ENCODE data around the gene SLC6A18.
"Not testable (repeated sequence)": the region's sequence is repeated elsewhere in the genome, so short reads cannot be mapped to it uniquely, and the experiment has no call there.

The SLC6A18 gene

DNA sequence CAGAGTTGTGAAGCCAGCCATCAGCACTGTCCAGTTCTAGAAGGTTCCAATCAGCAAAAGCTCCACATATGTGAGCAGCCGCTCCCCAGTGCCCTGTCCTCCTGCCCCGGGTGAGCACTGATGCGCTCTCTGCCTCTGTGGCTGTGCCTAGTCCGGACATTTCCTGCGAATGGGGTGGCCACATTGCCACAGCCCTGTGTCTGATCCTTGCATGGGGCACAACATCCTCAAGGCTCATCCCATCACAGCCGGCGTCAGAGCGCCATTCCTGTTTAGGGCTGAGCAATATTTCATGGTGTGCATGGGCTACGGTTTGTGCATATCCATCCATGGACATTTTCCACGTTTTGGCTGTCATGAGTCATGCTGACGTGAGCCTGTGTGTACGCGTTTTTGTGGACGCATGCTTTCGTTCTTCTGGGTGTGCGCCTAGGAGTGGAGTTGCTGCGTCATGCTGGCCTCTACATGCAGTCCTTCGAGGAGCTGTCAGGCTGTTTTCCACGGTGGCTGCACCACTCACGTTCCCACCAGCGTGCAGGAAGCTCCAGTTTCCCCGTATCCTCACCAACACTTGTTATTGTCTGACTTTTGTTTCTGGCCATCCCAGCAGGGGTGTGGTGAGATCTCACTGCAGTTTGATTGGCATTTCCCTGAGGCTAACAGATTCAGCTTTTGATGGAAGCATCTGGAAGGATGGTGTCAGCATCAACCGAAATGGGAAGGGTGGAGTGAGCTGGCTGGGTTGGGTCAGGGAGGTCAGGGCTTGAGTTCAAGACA lies 9.7 kb upstream of the SLC6A18 start:
- no peak for DNase-seq (ENCODE audit: low read depth)

DNA sequence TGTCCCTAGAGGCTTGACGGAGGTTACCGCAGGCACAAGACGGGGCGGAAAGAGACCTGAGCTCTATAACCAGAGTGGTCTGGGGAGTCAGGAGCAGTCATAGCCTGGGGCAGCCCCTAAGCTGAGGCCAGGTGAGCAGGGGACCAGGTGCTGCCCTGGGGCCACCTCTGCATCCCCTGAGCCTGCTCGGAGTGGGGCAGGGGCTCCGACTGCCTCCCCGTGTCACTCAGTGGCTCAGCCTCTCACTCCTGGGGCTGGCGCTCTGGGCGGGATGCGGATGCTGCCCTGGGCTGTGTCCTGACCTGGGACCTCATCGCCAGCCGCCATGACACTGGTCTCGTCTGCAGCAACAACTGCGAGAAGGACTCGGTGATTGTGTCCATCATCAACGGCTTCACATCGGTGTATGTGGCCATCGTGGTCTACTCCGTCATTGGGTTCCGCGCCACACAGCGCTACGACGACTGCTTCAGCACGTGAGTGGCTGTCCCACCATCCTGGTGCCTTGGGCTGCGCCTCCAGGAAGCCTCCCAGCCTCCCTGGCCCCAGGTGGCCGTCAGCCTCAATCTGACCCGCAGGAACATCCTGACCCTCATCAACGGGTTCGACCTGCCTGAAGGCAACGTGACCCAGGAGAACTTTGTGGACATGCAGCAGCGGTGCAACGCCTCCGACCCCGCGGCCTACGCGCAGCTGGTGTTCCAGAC lies 8.8 kb upstream of the SLC6A18 start:
- no peak for DNase-seq (ENCODE audit: low read depth)

DNA sequence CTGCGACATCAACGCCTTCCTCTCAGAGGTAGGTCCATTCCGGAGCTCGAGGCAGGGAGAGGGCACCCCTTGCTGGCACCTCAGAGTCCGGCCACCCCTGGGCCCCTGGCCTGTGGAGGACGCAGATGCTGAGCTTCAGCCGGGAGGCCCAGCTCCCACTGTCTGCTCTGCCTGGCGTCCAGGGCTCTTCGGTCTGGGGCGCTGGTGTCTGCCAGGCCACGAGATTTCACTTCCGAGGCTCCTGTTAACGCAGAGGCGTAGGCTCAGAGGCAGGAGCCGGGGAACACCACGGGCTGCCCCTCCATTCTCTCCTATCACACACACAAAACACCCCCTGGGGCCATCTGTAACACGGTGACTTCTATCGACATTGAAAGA lies 8.3 kb upstream of the SLC6A18 start:
- no peak for DNase-seq (ENCODE audit: low read depth)

DNA sequence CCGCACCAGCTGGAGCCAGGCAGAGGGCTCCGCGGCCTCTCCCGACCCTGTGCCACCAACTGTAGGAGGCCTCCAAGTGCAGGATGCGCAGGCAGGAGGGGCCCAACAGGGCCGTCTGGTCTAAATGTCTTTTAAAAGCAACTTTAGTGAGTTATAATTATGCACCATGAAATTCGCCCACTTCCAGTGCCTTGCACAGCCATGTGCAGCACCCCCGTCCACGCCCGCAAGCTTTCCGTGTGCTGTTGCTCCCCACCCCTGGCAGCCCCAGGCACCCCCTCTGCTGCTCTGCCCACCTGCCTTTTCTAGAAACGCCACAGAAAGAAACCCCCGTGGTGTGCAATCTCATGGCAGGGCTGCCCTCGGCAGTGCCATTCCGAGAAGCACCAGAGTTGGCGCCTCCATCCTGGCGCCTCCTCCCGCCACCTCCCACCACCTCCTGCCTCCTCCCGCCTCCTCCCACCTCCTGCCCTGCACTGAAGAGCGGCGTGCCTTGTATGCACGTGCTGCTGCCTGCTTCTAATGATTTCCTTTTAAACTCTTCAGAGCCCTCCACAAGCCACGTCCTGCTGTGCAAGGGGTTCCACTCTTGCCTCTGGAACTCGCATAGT lies 7.5 kb upstream of the SLC6A18 start:
- DNase-seq (ENCODE audit: low read depth) = no peak

DNA sequence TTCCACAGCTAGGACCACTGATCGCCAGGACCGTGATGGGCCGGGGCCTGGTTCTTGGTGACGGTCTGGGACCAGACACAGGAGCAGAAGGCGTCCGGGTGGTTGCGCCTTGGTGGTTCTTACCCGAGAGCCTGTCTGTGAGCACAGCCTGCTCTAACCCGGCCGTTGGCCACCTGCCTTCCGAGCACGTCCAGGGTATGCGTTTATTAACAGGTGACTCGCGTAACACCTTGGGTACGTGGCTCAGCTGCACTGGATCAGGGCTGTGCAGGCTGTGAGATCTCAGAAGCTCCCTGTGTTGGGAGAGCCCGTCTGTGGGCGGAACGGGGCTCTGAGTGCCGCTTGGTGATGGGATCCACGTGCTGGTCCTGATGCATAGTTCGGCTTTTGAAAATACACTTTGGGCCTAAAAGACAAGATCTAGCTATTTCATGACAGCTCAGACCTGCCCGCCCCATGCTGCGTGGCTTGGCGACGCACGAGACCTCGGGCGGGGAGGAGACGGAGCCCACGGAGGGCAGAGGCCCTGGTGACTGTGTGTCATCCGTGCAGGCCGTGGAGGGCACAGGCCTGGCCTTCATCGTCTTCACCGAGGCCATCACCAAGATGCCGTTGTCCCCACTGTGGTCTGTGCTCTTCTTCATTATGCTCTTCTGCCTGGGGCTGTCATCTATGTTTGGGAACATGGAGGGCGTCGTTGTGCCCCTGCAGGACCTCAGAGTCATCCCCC lies 6.7 kb upstream of the SLC6A18 start:
- DNase-seq (ENCODE audit: low read depth) = no peak

DNA sequence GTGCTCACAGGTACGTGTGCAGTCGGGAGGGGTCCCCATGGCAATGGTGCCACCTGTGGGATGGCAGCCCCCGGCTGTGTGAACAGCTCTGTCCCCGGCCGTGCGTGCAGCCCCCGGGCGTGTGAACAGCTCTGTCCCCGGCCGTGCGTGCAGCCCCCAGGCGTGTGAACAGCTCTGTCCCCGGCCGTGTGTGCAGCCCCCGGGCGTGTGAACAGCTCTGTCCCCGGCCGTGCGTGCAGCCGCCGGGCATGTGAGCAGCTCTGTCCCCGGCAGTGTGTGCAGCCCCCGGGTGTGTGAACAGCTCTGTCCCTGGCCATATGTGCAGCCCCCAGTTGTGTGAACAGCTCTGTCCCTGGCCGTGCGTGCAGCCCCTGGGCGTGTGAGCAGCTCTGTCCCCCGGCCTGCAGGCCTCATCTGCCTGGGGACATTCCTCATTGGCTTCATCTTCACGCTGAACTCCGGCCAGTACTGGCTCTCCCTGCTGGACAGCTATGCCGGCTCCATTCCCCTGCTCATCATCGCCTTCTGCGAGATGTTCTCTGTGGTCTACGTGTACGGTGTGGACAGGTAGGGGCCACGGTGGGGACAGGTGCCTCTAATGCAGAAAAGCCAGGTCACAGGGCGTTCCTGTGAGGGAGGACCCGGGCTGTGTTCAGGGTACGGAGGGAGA lies 5.9 kb upstream of the SLC6A18 start:
- DNase-seq (ENCODE audit: low read depth) = no peak

DNA sequence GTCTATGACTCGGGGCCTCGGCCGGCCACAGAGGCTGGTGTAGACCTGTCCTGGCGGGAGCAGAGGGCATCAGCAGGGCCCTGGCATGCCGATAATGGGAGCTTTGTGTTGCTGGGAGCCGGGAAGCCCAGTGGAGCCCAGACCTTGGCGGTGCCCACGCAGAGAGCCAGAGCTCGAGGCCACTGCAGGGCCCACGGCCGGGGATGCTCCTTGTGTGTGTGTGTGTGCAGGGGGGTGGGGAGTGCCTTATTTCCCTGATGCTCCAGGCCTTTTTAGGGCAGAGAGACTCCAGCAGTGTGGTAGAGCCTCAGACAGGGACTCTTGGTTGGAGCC lies 5.4 kb upstream of the SLC6A18 start:
- DNase-seq (ENCODE audit: low read depth) = no peak

DNA sequence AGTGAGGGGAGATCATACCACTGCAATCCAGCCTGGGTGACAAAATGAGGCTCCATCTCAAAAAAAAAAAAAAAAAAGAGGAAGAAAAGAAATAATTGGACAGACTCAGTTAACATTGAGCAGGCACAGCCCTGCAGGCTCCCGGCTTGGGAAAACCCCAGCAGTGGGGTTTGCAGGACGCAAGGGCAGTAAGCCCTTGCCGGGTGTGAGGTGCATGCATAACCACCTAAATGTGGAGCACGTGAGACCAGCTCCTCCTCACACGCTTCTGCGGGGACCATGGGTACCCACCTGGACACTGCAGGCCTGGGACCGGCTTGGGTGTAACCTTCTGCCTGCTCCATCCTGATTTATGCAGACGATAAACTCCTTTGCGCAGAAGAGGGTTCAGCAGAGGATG lies 4.8 kb upstream of the SLC6A18 start:
- no peak for DNase-seq (ENCODE audit: low read depth)

DNA sequence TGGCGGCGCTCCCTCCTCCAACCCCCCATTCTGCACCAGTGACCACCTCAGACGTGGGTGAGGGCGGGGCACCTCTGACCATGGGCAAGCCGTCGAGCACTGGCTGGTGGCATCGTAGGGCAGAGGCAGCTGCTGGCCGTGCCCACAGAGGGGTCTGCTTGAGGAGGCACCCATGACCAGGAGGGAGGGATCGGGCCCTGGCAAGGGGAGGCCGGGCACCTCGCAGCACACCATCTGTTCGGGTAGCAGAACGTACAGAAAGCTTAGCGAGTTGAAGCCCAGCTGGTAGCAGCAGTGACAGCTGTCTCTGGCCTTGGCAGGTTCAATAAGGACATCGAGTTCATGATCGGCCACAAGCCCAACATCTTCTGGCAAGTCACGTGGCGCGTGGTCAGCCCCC lies 4.3 kb upstream of the SLC6A18 start:
- no peak for DNase-seq (ENCODE audit: low read depth)

DNA sequence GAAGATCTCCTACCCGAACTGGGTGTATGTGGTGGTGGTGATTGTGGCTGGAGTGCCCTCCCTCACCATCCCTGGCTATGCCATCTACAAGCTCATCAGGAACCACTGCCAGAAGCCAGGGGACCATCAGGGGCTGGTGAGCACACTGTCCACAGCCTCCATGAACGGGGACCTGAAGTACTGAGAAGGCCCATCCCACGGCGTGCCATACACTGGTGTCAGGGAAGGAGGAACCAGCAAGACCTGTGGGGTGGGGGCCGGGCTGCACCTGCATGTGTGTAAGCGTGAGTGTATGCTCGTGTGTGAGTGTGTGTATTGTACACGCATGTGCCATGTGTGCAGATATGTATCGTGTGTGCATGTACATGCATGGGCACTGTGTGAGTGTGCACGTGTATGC lies 3.5 kb upstream of the SLC6A18 start:
- no peak for DNase-seq (ENCODE audit: low read depth)

DNA sequence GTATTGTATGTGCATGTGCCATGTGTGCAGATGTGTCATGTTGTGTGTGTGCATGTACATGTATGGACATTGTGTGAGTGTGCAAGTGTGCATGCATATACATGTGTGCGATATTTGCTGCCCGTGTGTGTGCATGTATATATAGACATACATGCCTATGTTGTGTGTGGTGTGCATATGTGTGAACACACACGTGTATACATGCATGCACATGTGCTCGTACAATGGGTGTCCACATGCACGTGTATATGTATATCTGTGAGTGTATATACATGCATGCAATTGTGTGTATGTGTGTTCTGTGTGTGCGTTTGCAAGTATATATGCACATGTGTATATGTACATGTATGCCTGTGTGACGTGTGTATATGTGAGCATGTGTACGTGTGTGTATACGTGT lies 3.0 kb upstream of the SLC6A18 start:
- DNase-seq (ENCODE audit: low read depth) = no peak

DNA sequence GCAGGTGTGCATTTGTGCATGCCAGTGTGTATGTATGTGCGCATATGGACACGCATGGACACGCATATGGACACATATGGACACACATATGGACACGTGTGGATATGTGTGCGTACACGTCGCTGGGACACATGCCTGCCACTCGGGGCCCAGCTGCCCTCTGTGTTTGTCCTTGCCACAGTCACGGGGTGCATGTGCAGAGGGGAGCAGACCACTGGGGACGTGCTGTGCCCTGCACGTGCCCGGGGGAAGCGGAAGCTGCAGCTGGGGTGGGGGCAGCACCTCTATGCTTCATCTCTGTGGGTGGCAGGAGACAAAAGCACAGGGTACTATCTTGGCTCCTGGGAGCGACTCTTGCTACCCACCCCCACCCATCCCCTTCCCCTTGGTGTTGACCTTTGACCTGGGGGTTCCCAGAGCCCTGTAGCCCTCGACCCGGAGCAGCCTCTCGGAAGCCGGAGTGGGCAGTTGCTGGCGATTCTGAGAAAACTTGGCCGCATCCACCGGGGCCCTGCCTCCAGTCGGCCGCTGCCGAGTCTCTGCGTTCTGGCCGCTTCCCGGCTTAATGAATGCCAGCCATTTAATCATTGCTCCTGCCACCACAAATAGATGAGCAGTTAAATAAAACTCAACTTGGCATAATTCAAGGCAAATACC lies 2.4 kb upstream of the SLC6A18 start:
- no peak for DNase-seq (ENCODE audit: low read depth)

DNA sequence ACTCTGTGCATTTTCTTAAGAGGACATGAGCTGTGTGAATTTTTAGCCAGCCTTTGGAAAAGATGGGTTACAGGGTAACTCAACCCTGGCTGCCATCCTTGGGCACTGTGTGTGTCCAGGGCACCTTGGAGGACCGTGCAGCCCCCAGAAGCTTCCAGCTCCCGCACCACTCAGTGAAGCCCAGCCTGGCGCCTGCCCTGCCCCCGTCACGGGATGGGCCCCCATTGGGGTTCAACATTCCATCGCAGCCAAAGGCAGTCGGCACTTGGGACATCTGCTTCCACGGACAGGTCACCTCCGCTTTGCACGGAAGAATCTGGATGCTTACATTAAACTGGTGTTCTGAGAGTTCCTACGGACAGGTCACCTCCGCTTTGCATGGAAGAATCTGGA lies 1.9 kb upstream of the SLC6A18 start:
- no peak for DNase-seq (ENCODE audit: low read depth)

DNA sequence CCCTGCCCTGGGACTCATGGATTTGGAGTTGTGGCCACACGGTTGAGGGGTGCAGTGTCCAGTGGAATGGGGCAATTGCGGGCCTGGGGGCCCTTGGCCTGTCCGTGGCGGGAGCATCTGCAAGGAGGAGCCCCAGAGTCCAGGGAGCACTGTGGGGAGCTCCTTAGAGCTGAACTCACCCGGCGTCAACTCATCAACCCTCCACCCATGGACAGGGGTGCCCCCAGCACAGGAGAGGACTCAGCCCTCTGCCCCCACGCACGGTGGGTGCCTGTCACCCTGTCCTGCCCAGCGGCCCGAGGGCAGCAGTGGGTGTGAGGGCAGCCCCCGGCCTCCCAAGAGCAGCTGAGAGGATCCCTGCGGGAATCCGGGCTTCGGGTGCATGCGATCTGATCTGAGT lies 550 bp upstream of the SLC6A18 start:
- no peak for DNase-seq (ENCODE audit: low read depth)

DNA sequence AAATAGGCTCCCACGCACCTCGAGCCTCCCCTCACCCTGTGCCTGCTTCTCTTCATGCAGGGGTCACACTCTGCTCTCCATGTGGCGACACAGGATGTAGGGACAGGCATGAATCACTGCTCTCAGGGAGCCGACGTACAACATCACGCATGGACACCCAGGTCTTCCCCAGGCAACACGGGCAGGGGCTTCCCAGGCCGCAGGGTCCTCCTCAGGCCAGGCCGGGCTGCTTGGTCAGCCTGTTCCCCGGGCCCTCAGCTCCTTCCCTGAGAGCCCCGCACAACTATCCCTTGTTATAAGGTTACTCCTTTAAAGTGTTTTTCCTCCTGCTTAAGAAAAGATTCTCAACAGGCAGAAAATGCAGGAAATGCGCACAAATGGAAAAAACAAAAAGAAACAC lies 1.1 kb downstream of the SLC6A18 start:
- no peak for DNase-seq (ENCODE audit: low read depth)

DNA sequence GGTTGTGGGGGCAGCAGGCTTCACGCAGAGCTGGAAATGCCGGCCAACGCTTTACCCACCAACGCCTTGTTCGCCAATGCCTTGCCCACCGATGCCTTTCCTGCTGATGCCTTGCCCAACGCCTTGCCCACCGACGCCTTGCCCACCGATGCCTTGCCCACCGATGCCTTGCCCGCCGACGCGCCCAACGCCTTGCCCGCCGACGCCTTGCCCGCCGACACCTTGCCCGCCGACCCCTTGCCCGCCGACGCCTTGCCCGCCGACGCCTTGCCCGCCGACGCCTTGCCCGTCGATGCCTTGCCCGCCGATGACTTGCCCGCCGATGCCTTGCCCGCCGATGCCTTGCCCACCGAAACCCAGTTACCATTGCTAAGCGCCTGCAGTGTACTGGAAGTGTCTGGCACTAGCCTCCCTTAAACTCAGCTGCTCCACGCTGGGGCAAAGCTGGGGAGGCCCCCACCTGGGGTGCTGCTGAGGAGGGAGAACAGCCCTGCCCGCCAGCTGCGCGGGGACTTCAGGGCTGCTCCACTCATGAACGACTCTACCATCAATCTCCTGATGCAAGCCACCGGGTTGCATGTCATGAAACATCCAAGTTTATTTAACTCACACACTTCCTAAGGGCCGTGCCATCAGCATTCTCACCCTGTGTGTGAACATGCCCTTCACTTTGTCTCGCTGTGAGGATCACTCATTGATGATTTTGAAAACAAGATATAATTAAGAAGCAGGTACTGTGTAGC lies 1.8 kb downstream of the SLC6A18 start:
- DNase-seq (ENCODE audit: low read depth) = no peak

DNA sequence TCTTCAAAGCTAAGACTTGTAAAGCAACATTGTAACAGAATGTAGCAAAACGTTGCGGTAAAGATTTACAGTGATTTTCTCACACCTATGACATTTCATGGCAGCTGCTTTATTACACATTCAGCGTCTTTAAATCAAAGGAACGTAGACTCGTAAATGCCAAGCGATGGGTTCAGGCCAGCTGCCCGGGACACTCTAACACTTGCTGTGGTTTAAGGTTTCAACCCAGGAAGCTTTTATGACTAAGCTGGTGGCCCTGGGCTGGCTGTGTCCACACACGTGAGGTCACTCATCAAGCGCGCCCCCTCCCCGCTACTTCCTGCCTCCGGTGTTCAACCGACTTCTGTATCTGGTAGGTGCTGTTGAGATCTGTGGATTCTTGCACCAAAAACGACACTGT lies 2.5 kb downstream of the SLC6A18 start:
- DNase-seq (ENCODE audit: low read depth) = no peak

DNA sequence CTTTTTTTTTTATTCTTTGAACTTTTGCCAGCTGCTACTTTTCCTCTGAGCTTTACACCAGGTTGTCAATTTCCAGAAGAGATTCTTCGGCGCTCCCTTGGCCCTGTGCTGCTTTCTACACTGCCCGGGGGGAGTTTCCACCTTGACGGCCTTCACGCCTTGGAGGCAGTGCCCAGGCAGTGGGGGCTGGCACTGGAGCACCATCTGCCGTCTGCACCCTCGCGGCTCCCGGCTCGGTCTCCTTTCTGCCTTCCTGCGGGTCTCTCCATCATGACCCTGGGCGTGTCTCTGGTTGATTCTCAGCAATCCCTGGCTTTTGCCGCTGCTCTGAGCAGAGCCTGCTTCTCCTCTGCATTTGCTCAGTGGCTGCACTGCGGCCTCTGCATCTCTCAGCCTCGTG lies 2.9 kb downstream of the SLC6A18 start:
- DNase-seq (ENCODE audit: low read depth) = no peak

DNA sequence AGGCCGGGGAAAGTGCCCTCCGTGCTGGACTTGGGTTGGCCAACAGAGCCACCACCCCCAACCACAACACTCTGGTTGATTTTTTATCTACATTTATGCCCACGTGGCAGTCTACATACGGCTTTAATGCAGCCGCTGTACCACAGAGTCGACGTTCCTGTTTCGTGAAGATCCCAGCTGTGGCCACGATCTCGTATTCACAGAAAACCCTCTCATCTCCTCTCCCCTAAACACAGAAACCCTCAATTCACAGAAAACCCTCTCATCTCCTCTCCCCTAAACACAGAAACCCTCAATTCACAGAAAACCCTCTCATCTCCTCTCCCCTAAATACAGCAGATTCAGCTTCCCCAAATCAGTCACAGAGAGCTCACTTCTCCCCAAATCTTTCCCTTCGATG lies 3.8 kb downstream of the SLC6A18 start:
- not testable (repeated sequence) for DNase-seq (ENCODE audit: low read depth)

DNA sequence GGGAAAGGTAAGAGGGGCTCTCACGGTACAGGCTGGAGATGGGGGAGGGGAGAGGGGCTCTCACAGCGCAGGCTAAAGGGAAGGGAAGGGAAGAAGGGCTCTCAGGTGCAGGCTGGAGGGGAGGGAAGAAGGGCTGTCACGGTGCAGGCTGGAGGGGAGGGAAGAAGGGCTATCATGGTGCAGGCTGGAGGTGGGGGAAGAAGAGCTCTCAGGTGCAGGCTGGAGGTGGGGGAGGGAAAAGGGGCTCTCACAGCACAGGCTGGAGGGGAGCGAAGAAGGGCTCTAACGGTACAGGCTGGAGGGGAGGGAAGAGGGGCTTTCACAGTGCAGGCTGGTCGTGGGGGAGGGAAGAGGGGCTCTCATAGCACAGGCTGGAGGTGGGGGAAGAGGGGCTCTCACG lies 4.6 kb downstream of the SLC6A18 start:
- no peak for DNase-seq (ENCODE audit: low read depth)

DNA sequence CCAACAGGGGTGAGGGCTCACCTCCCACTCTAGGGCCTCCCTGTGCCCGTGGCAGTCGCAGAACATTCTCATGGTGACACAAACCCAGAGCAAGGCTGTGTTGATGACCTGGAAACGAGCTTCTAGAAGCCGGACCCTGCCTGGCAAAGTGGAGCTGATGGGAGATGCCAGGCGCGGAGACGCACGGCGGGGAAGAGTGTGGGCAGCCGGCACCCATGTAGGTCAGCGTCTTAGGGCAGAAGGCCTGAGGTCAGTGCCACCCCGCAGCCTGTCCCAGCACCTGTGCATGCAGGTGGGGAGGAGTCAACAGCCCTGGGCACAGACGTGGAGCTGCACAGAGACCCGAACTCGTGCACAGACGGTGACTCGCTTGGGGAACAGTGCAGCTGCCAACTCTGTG lies 5.4 kb downstream of the SLC6A18 start:
- no peak for DNase-seq (ENCODE audit: low read depth)

Measured in activated gamma-delta T cell treated with anti-CD3 and anti-CD28 coated beads, Interleukin-2, amount 50 U/mL, for 16 hours (primary cell).